Heart right ventricle (tissue), 16 donors: Measurements from ENCODE around the gene PHC1. TPM values are rescaled to one million over a fixed set of nuclear protein-coding genes. Genes with fewer than 3 reads are reported as not detected.
"Not testable (repeated sequence)": the region's sequence is repeated elsewhere in the genome, so short reads cannot be mapped to it uniquely, and the experiment has no call there.

ENCODE experiments used
- ATAC-seq, 8 donors: fragments of 200-7000 bp; cut with Tn5 transposase; one replicate each; pipeline ENCODE4 v1.9.1; 2020; ENCODE audit warnings: mild to moderate bottlenecking in 8 of 8, moderate library complexity in 8 of 8, moderate number of reproducible peaks in 1 of 8
- DNase-seq, 2 donors: peaks; one replicate each; pipeline ENCODE4 v3.0.0-alpha.2; 2020
- H3K27ac ChIP-seq, 10 donors: fragments of 200-600 bp; sonication (generic) in 2 of 10; one replicate each; pipeline versions ENCODE4 v1.5.0 to v1.8.0; 2020 to 2022; ENCODE audit warnings: mild to moderate bottlenecking in 3 of 10
- H3K27me3 ChIP-seq, 7 donors: fragments of 200-600 bp; one replicate each; pipeline ENCODE4 v1.8.0; 2021 to 2022; ENCODE audit warnings: mild to moderate bottlenecking in 2 of 7
- H3K36me3 ChIP-seq, 9 donors: fragments of 200-600 bp; sonication (generic) in 1 of 9; one replicate each; pipeline versions ENCODE4 v1.5.0 to v1.8.0; 2020 to 2022; ENCODE audit warnings: mild to moderate bottlenecking in 2 of 9
- H3K4me1 ChIP-seq, 9 donors: fragments of 200-600 bp; sonication (generic) in 1 of 9; one replicate each; pipeline versions ENCODE4 v1.5.0 to v1.8.0; 2020 to 2022; ENCODE audit warnings: mild to moderate bottlenecking in 4 of 9
- H3K4me3 ChIP-seq, 10 donors: fragments of 200-600 bp; sonication (generic) in 2 of 10; one replicate each; pipeline versions ENCODE4 v1.5.0 to v1.8.0; 2020 to 2022; ENCODE audit warnings: mild to moderate bottlenecking in 7 of 10, moderate library complexity in 2 of 10
- H3K9me3 ChIP-seq, 11 donors: fragments of 200-600 bp in 10 of 11; sonication (generic) in 2 of 11; one replicate each; pipeline versions ENCODE4 v1.5.0 to v1.8.0; 2013 to 2022; ENCODE audit warnings: mild to moderate bottlenecking in 2 of 11, control low read depth in 1 of 11, moderate library complexity in 1 of 11
- WGBS, 2 donors: extraction: QIAGEN DNeasy Blood & Tissue Kit; methylation state at CpG; one replicate each; pipeline ENCODE4 v1.1.7; 2013; ENCODE audit warnings: inconsistent platforms in 1 of 2; 5-methylcytosine and 5-hydroxymethylcytosine counted together
- intact Hi-C, 10 donors: fragments of 100-400 bp; cut with DNase I; formaldehyde crosslinking; loops; one replicate each; pipeline versions ENCODE4 v1.11.1 to v1.14.2; 2022
- polyA plus RNA-seq, 2 donors: library from polyadenylated mRNA; stranded (reverse); fragments of 200-250 nt; gene quantifications; one replicate each; pipeline ENCODE4 v1.2.3, GENCODE V29; 2013
- total RNA-seq, 10 donors: library from RNA; stranded (reverse); fragmentation: NEBNext Ultra II Directional in 3 of 10; extraction: Animal tissue kit (Norgen Biotek cat#: 25700) in 3 of 10; gene quantifications; one replicate each; pipeline versions ENCODE4 v1.2.1 to v1.2.4, GENCODE V29; 2021 to 2023
- TF ChIP-seq, protein P1 (sequence below), 9 donors: fragments of 200-600 bp; sonication (generic) in 2 of 9; IDR thresholded peaks; one replicate each; pipeline versions ENCODE4 v1.5.0 to v1.8.0; 2021 to 2022; ENCODE audit warnings: antibody characterized with exemption in 9 of 9, mild to moderate bottlenecking in 5 of 9, moderate library complexity in 1 of 9
- donor health status: Arrhythmogenic right ventricular cardiomyopathy.
- donor health status: ischemic (EF 13 %, LVEDD 7.1; RV severe dilation, severe dysfunction).
- donor health status: healthy with polysubstance abuse.
- donor health status: DM: no; HTN: yes; CAD: no.
- donor health status: DM: no; HTN: no; CAD: no.
- donor health status: ischemic (EF 25% LVEDD 6.9; RV normal size, moderate dysfunction).
- donor health status: ischemic (EF 25% LVEDD 5.7; RV mildly dilated, moderate dysfunction).
- donor health status: healthy.
- donor health status: DM: yes; HTN: yes; CAD: no.
- donor health status: Ischemic cardiomyopathy.
- donor health status: ischemic (EF 35%, LVEDD 5.7; RV mildly dilated, moderate dysfunction).
- donor health status: nonischemic (EF 11% LVEDD 7.7; RV severe dilation, severe dysfunction).
- donor health status: DM: yes; HTN: yes; CAD: no.
- donor health status: PGD.
- donor health status: ischemic (EF 29% LVEDD 5.4; RV normal size, mild dysfunction).
- donor health status: nonischemic (EF 23%, LVEDD 6.1; RV moderate dilation, normal function).

Gene PHC1
- total and polyA plus RNA-seq, 12 donors = 15.4 to 33.6 (median 23.7) TPM

DNA sequence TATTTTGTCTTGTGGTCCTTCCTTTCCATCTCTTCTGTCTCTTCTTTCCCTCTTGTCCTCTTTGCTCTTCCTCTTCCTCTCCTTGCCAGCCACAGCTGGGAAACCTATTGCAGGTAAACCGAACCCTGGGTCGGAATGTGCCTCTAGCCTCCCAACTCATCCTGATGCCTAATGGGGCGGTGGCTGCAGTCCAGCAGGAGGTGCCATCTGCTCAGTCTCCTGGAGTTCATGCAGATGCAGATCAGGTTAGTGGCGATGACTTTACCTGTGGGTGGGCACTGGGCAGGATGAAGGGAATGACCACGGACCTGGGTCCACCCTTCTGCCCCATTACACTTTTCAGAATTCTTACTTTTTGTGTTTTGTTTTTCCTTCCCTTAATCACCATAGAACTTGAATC, 8.2 kb downstream of the PHC1 start:
- Histone ChIP-seq H3K4me1 (no peaks in the 10 kb centered on the region), H3K27me3 (no peaks in the 10 kb centered on the region), H3K27ac (no peak overlapping the region), H3K9me3 (no peaks in the 10 kb centered on the region), H3K4me3 (no peak overlapping the region), H3K36me3 (peaks cover 0 to 88% (median 32%) of the 10 kb centered on the region in 9 donors)
- 95% methylated on average over 5 of the region's 5 CpGs for WGBS, 2 donors
- no peak for ATAC-seq
- TF ChIP-seq, protein P1, sequence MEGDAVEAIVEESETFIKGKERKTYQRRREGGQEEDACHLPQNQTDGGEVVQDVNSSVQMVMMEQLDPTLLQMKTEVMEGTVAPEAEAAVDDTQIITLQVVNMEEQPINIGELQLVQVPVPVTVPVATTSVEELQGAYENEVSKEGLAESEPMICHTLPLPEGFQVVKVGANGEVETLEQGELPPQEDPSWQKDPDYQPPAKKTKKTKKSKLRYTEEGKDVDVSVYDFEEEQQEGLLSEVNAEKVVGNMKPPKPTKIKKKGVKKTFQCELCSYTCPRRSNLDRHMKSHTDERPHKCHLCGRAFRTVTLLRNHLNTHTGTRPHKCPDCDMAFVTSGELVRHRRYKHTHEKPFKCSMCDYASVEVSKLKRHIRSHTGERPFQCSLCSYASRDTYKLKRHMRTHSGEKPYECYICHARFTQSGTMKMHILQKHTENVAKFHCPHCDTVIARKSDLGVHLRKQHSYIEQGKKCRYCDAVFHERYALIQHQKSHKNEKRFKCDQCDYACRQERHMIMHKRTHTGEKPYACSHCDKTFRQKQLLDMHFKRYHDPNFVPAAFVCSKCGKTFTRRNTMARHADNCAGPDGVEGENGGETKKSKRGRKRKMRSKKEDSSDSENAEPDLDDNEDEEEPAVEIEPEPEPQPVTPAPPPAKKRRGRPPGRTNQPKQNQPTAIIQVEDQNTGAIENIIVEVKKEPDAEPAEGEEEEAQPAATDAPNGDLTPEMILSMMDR (IDR thresholded peaks at IDR 0.05) = no peak
- intact Hi-C loops = no loop called here
- no peak for DNase-seq

DNA sequence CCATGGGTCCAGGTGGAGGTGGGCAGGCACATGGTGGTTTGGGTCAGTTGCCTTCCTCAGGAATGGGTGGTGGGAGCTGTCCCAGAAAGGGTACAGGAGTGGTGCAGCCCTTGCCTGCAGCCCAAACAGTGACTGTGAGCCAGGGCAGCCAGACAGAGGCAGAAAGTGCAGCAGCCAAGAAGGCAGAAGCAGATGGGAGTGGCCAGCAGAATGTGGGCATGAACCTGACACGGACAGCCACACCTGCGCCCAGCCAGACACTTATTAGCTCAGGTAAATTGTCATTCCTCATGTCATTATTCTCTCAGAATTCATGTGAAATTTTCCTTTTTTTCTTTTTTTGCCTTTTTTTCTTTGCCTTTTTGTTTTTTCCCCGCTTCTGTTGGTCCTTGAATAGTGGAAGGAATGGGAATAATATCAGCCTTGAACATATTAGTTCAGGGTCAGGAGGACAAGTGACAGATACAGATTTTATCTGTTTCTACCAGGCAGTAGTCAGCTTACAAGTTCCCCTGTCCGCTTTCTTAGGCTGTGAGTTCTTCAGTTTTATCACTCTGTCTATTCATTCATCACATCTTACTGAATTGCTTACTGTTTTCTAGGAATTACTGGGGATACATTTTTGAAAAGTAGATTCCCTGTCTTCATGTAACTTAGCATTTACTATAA, 16.5 kb downstream of the PHC1 start:
- H3K27me3 ChIP-seq, DNase-seq, ATAC-seq, H3K4me1 ChIP-seq, H3K4me3 ChIP-seq, H3K9me3 ChIP-seq, intact Hi-C loops, H3K27ac ChIP-seq: not testable (repeated sequence)
- H3K36me3 ChIP-seq = peaks cover 0 to 90% (median 24%) of the 10 kb centered on the region in 9 donors
- 95 to 98% methylated on average over 4 of the region's 4 CpGs for WGBS, 2 donors

DNA sequence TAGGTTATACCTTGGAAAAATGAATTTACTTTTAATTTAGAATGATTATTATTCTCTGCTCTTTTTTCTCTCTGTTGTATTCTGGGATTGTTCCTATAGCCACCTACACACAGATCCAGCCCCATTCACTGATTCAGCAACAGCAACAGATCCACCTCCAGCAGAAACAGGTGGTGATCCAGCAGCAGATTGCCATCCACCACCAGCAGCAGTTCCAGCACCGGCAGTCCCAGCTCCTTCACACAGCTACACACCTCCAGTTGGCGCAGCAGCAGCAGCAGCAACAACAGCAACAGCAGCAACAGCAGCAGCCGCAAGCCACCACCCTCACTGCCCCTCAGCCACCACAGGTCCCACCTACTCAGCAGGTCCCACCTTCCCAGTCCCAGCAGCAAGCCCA, 18.2 kb downstream of the PHC1 start:
- H3K27ac ChIP-seq, H3K4me1 ChIP-seq, intact Hi-C loops, H3K27me3 ChIP-seq, DNase-seq, ATAC-seq, H3K4me3 ChIP-seq, H3K9me3 ChIP-seq: not testable (repeated sequence)
- 94 to 100% methylated on average over 2 of the region's 3 CpGs for WGBS, 2 donors
- H3K36me3 ChIP-seq = peaks cover 0 to 91% (median 29%) of the 10 kb centered on the region in 9 donors

DNA sequence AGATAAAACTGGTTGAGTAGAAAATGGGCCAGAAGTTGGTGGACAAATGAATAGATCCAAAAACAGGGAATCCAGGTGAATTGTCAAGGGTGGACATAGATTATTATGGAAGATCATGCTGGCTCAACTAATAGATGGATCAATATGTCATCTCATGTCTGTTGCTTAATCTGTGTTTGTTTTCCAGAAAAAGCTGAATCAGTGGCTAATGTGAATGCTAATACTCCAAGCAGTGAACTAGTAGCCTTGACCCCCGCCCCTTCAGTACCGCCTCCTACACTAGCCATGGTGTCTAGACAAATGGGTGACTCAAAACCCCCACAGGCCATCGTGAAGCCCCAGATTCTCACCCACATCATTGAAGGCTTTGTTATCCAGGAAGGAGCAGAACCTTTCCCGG, 19.8 kb downstream of the PHC1 start:
- H3K27me3 ChIP-seq, ATAC-seq, H3K4me1 ChIP-seq, H3K4me3 ChIP-seq, H3K27ac ChIP-seq, intact Hi-C loops, DNase-seq, H3K9me3 ChIP-seq: not testable (repeated sequence)
- H3K36me3 ChIP-seq = peaks cover 0 to 92% (median 28%) of the 10 kb centered on the region in 9 donors
- 91 to 94% methylated on average over 4 of the region's 4 CpGs for WGBS, 2 donors

DNA sequence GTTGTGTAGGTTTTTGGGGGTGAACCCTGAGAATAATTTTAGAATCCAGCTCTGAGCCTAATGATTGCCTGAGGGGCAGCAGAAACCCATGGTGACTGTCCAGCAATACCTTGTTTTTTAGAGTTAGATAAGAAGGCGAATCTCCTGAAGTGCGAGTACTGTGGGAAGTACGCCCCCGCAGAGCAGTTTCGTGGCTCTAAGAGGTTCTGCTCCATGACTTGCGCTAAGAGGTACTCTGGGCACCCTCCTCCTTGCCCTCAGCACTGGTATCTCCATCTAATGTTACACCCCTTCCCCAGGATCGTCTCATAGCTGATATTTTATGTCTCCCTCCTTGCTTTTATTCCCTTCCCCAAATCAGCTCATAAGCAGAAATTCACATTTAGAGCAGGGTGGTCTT, 22.4 kb downstream of the PHC1 start:
- WGBS, 2 donors = 94 to 95% methylated on average over 7 of the region's 7 CpGs

DNA sequence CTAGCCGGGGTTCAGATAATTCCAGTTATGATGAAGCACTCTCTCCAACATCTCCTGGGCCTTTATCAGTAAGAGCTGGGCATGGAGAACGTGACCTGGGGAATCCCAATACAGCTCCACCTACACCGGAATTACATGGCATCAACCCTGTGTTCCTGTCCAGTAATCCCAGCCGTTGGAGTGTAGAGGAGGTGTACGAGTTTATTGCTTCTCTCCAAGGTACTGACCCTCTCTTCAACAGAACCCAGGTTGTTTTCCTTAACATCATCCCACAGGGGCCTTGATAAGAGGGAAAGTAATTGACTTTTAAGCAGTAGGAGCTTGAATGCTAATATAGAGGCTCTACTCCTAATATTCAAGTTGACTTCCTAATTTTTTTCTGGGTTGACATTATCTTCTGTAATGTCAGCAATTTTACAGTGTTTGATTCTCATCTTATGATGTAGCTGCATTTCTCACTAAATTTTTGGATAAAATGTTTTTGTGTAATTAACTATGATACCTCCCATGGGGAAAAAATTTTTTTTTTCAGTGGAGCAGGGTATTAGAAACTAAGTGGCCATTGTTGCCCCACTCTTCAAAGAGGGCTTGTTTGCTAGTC, 23.6 kb downstream of the PHC1 start:
- H3K27ac ChIP-seq, H3K27me3 ChIP-seq, H3K4me1 ChIP-seq, intact Hi-C loops, H3K9me3 ChIP-seq, ATAC-seq, DNase-seq, H3K4me3 ChIP-seq: not testable (repeated sequence)
- WGBS, 2 donors = 58 to 70% methylated on average over 3 of the region's 5 CpGs
- H3K36me3 ChIP-seq = peaks cover 0 to 82% (median 45%) of the 10 kb centered on the region in 9 donors

More for the DNA sequence above, 22.4 kb downstream of the PHC1 start:
- Histone ChIP-seq H3K27me3 (no peaks in the 10 kb centered on the region), H3K9me3 (no peaks in the 10 kb centered on the region), H3K27ac (no peak overlapping the region), H3K4me1 (no peaks in the 10 kb centered on the region), H3K4me3 (no peak overlapping the region), H3K36me3 (peaks cover 0 to 78% (median 35%) of the 10 kb centered on the region in 9 donors)
- no peak for DNase-seq
- intact Hi-C loops = no loop called here
- no peak for ATAC-seq
- TF ChIP-seq, protein P1 (IDR thresholded peaks at IDR 0.05) = no peak
